Germinal center (tissue), 1 donor: ENCODE data around the gene EVI5L.
"Not testable (repeated sequence)": the region's sequence is repeated elsewhere in the genome, so short reads cannot be mapped to it uniquely, and the experiment has no call there.

Experiments used
- DNase-seq: peaks from one replicate; pipeline ENCODE4 v3.0.0; 2012; ENCODE audit warnings: mixed read lengths, low spot score

The EVI5L gene

GRCh38 chr19:7829561-7830271 lies at the start of gene EVI5L:
Gene EVI5L (plus strand): TSS chr19:7830218. CDS start chr19:7846543, 16,325 bp downstream.
- DNase-seq: peak; percentile 100

GRCh38 chr19:7781157-7781556 lies 48.9 kb upstream of the EVI5L start:
- DNase-seq: no peak

GRCh38 chr19:7783991-7784423 lies 46.0 kb upstream of the EVI5L start:
- no peak for DNase-seq

GRCh38 chr19:7784856-7785255 lies 45.2 kb upstream of the EVI5L start:
- no peak for DNase-seq

- no peak for DNase-seq
Observed at GRCh38 chr19:7787141-7787540, 42.9 kb upstream of the EVI5L start.

GRCh38 chr19:7787602-7788177 lies 42.3 kb upstream of the EVI5L start:
- no peak for DNase-seq

GRCh38 chr19:7788178-7788932 lies 41.7 kb upstream of the EVI5L start:
- no peak for DNase-seq

- DNase-seq: no peak
Observed at GRCh38 chr19:7788933-7789323, 41.1 kb upstream of the EVI5L start.

GRCh38 chr19:7789447-7789846 lies 40.6 kb upstream of the EVI5L start:
- peak; percentile 38 for DNase-seq

- no peak for DNase-seq
Observed at GRCh38 chr19:7790416-7790815, 39.6 kb upstream of the EVI5L start.

- no peak for DNase-seq
Observed at GRCh38 chr19:7792281-7792680, 37.7 kb upstream of the EVI5L start.

GRCh38 chr19:7792701-7793100 lies 37.3 kb upstream of the EVI5L start:
- DNase-seq: not testable (repeated sequence)

GRCh38 chr19:7793493-7793892 lies 36.5 kb upstream of the EVI5L start:
- no peak for DNase-seq

- DNase-seq: no peak
Observed at GRCh38 chr19:7795555-7796161, 34.4 kb upstream of the EVI5L start.

GRCh38 chr19:7799640-7800355 lies 30.2 kb upstream of the EVI5L start:
- peak; percentile 54 for DNase-seq

- DNase-seq: no peak
Observed at GRCh38 chr19:7801020-7801570, 28.9 kb upstream of the EVI5L start.

GRCh38 chr19:7806234-7806633 lies 23.8 kb upstream of the EVI5L start:
- DNase-seq: no peak

GRCh38 chr19:7806876-7807275 lies 23.1 kb upstream of the EVI5L start:
- DNase-seq: no peak

- no peak for DNase-seq
Observed at GRCh38 chr19:7808108-7808507, 21.9 kb upstream of the EVI5L start.

- no peak for DNase-seq
Observed at GRCh38 chr19:7811989-7812388, 18.0 kb upstream of the EVI5L start.

- no peak for DNase-seq
Observed at GRCh38 chr19:7815325-7815724, 14.7 kb upstream of the EVI5L start.

GRCh38 chr19:7816040-7816439 lies 14.0 kb upstream of the EVI5L start:
- DNase-seq: not testable (repeated sequence)
